ENCODE measurements around the gene RNF213.

DNA sequence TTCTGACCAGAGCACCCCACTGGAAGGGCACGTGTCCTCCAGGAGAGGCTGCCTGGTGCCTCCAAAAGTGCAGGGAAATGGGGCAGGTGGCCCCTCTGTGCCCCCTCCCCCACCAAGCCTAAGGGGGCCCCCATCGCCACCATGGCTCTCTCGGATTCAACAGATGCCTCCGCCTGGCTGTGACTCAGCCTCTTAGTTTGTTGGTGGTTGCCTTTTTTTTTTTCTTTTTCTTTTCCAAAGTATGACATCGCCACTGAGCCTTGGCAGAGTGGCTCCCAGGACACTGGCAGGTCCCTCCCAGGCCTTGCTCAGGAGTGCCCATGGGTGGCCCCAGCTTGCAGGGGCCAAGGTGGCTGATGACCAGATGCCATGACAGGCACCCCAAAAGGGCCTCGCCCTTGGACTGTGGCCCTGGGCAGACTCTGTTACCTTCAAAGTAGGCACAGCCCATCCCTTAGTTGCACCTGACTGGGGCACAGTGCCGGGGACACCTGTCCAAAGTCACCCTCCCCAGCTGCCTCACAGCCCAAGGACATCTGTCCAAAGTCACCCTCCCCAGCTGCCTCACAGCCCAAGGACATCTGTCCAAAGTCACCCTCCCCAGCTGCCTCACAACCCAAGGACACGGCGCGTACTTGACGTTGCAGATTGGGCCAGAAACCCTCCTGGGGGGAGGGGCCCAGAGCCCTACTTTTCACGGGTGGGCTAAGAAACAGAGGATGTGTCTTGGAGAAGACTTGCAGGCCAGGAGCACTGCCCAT lies 186.2 kb downstream of the RNF213 start:
- TF ChIP-seq CTCF (IDR thresholded peaks at IDR 0.05; ENCODE audit: low read length): no peak
- no peak for TF ChIP-seq EZH2phosphoT487 (IDR thresholded peaks at IDR 0.05; ENCODE audit: low read length)
- no peak for TF ChIP-seq EZH2 (optimal IDR thresholded peaks at IDR 0.05; ENCODE audit: low read depth, low read length)
